HEK293 (cell line): Measurements from ENCODE around the gene ZNF611.

Source experiments
- CTCF ChIA-PET: fragments of 350-600 bp; formaldehyde crosslinking; extraction: SDS; loops from one replicate; lab custom pipeline; 2021; ENCODE audit warnings: antibody characterized with exemption; lab: Yijun Ruan, JAX
- POLR2A ChIA-PET: fragments of 300-600 bp; formaldehyde crosslinking; extraction: SDS; loops from one replicate; lab custom pipeline; 2020; ENCODE audit warnings: antibody characterized with exemption, inconsistent platforms; lab: Yijun Ruan, JAX
- H3K27ac ChIP-seq: fragments of 200-500 bp; sonication (Bioruptor generic); 2 replicates; pipeline ENCODE4 v1.5.1; 2014; ENCODE audit warnings: low read depth, low read length, control low read depth, inconsistent platforms; ENCODE audit errors: extremely low read depth
- H3K36me3 ChIP-seq, 2 experiments: fragments of 200-500 bp in 1 of 2; sonication (Bioruptor generic) in 1 of 2; 1 replicate in 1 of 2; 2 replicates in 1 of 2; pipeline ENCODE4 v1.5.1; 2014 to 2017; ENCODE audit warnings: inconsistent platforms in 2 of 2, low read length in 2 of 2; ENCODE audit not compliant: control insufficient read depth in 2 of 2, insufficient read depth in 1 of 2
- H3K4me1 ChIP-seq: fragments of 200-500 bp; sonication (Bioruptor generic); 2 replicates; pipeline ENCODE4 v1.5.1; 2014; ENCODE audit warnings: mild to moderate bottlenecking, low read length, inconsistent platforms; ENCODE audit not compliant: control insufficient read depth, insufficient read depth
- H3K4me3 ChIP-seq: 2 replicates; pipeline ENCODE4 v1.5.1; 2011; ENCODE audit warnings: low read depth, mild to moderate bottlenecking, control low read depth, low read length, moderate library complexity
- H3K9me3 ChIP-seq: fragments of 200-500 bp; sonication (Bioruptor generic); 2 replicates; pipeline ENCODE4 v1.5.1; 2014; ENCODE audit warnings: low read depth, low read length, inconsistent platforms; ENCODE audit not compliant: control insufficient read depth, insufficient read depth
- AEBP2 ChIP-seq: fragments of 450-650 bp; formaldehyde crosslinking; IDR thresholded peaks from 2 replicates; pipeline ENCODE4 v1.5.1; 2016; ENCODE audit warnings: missing biosample characterization, missing genetic modification characterization, borderline replicate concordance
- GLI4 ChIP-seq: fragments of 450-650 bp; formaldehyde crosslinking; IDR thresholded peaks from 2 replicates; pipeline ENCODE4 v1.5.1; 2016; ENCODE audit warnings: missing biosample characterization, missing genetic modification characterization
- GLIS2 ChIP-seq: fragments of 450-650 bp; formaldehyde crosslinking; IDR thresholded peaks from 2 replicates; pipeline ENCODE4 v1.5.1; 2016; ENCODE audit warnings: missing biosample characterization, missing genetic modification characterization
- HIC1 ChIP-seq: fragments of 450-650 bp; formaldehyde crosslinking; IDR thresholded peaks from 2 replicates; pipeline ENCODE4 v1.5.1; 2016; ENCODE audit warnings: missing biosample characterization, missing genetic modification characterization
- PATZ1 ChIP-seq: fragments of 450-650 bp; formaldehyde crosslinking; IDR thresholded peaks from 2 replicates; pipeline ENCODE4 v1.5.1; 2016; ENCODE audit warnings: missing biosample characterization, missing genetic modification characterization
- ZFP41 ChIP-seq: fragments of 450-650 bp; formaldehyde crosslinking; IDR thresholded peaks from 2 replicates; pipeline ENCODE4 v1.5.1; 2016; ENCODE audit warnings: missing biosample characterization, missing genetic modification characterization, borderline replicate concordance
- ZIC2 ChIP-seq: fragments of 450-650 bp; formaldehyde crosslinking; IDR thresholded peaks from 2 replicates; pipeline ENCODE4 v1.5.1; 2016; ENCODE audit warnings: missing biosample characterization, missing genetic modification characterization
- ZNF10 ChIP-seq: fragments of 450-650 bp; formaldehyde crosslinking; IDR thresholded peaks from 2 replicates; pipeline ENCODE4 v1.5.1; 2017; ENCODE audit warnings: missing biosample characterization, missing genetic modification characterization
- ZNF112 ChIP-seq: fragments of 450-650 bp; formaldehyde crosslinking; IDR thresholded peaks from 2 replicates; pipeline ENCODE4 v1.5.0; 2017; ENCODE audit warnings: missing biosample characterization, missing genetic modification characterization
- ZNF184 ChIP-seq: fragments of 450-650 bp; IDR thresholded peaks from 2 replicates; pipeline ENCODE4 v1.5.1; 2018; ENCODE audit warnings: missing biosample characterization, mild to moderate bottlenecking, missing genetic modification characterization
- ZNF223 ChIP-seq: fragments of 450-650 bp; formaldehyde crosslinking; IDR thresholded peaks from 2 replicates; pipeline ENCODE4 v1.5.1; 2016; ENCODE audit warnings: missing biosample characterization, missing genetic modification characterization
- ZNF426 ChIP-seq: fragments of 450-650 bp; formaldehyde crosslinking; IDR thresholded peaks from 2 replicates; pipeline ENCODE4 v1.5.1; 2017; ENCODE audit warnings: missing biosample characterization, missing genetic modification characterization, mild to moderate bottlenecking, inconsistent platforms, moderate library complexity
- ZNF473 ChIP-seq: fragments of 450-650 bp; formaldehyde crosslinking; IDR thresholded peaks from 2 replicates; pipeline ENCODE4 v1.5.1; 2017; ENCODE audit warnings: missing biosample characterization, missing genetic modification characterization
- ZNF510 ChIP-seq: fragments of 450-650 bp; formaldehyde crosslinking; IDR thresholded peaks from 2 replicates; pipeline ENCODE4 v1.5.1; 2018; ENCODE audit warnings: mild to moderate bottlenecking, missing genetic modification characterization, missing biosample characterization; ENCODE audit not compliant: insufficient replicate concordance
- ZNF639 ChIP-seq: fragments of 450-650 bp; formaldehyde crosslinking; IDR thresholded peaks from 2 replicates; pipeline ENCODE4 v1.5.1; 2016; ENCODE audit warnings: missing biosample characterization, missing genetic modification characterization
- ZNF645 ChIP-seq: fragments of 450-650 bp; formaldehyde crosslinking; IDR thresholded peaks from 2 replicates; pipeline ENCODE4; 2016; ENCODE audit warnings: missing biosample characterization, missing genetic modification characterization
- ZNF707 ChIP-seq: fragments of 450-650 bp; formaldehyde crosslinking; IDR thresholded peaks from 2 replicates; pipeline ENCODE4 v1.5.1; 2016; ENCODE audit warnings: missing biosample characterization, missing genetic modification characterization
- ZNF837 ChIP-seq: fragments of 450-650 bp; formaldehyde crosslinking; IDR thresholded peaks from 2 replicates; pipeline ENCODE4 v1.5.1; 2016; ENCODE audit warnings: missing biosample characterization, missing genetic modification characterization
- ZNF843 ChIP-seq: fragments of 450-650 bp; formaldehyde crosslinking; IDR thresholded peaks from 2 replicates; pipeline ENCODE4 v1.5.1; 2016; ENCODE audit warnings: missing biosample characterization, missing genetic modification characterization
- ZSCAN30 ChIP-seq: fragments of 450-650 bp; IDR thresholded peaks from 2 replicates; pipeline ENCODE4 v1.5.1; 2018; ENCODE audit warnings: missing biosample characterization, mild to moderate bottlenecking, missing genetic modification characterization, moderate library complexity
- TF ChIP-seq, protein P1 (sequence below): fragments of 450-650 bp; formaldehyde crosslinking; IDR thresholded peaks from 2 replicates; pipeline ENCODE4 v1.5.1; 2016; ENCODE audit warnings: missing biosample characterization, missing genetic modification characterization
- TF ChIP-seq, protein P2 (sequence below): fragments of 450-650 bp; formaldehyde crosslinking; IDR thresholded peaks from 2 replicates; pipeline ENCODE4 v1.5.1; 2016; ENCODE audit warnings: missing biosample characterization, missing genetic modification characterization, borderline replicate concordance

ZNF611 gene

GRCh38 chr19:52687684-52688083, 47.2 kb downstream of the ZNF611 start (continued):
- TF ChIP-seq PATZ1 (tag by site-specific recombination) (no peak), ZNF837 (tag by site-specific recombination) (no peak), GLI4 (no peak), ZNF707 (no peak), ZNF223 (no peak), ZFP41 (no peak), ZNF473 (tag by site-specific recombination) (no peak), ZNF843 (tag by site-specific recombination) (no peak), AEBP2 (tag by site-specific recombination) (no peak), ZNF112 (tag by site-specific recombination) (no peak), ZNF645 (tag by site-specific recombination) (no peak), ZNF184 (no peak)
- TF ChIP-seq, all 188 proteins: peak for 0

GRCh38 chr19:52685811-52686210, 49.0 kb downstream of the ZNF611 start:
- ChIA-PET POLR2A (no interaction called here), CTCF (interaction anchor here (0.6 kb wide), 1 partner anchor 26 kb away, joined by 3 read pairs; no protein-coding TSS in a partner anchor)
- Histone ChIP-seq H3K36me3 (peaks cover 0 to 7% of the 10 kb centered on the region in 2 experiments; a peak in 1 of 3 replicates), H3K4me3 (no peak overlapping the region), H3K9me3 (no peaks in the 10 kb centered on the region; the same call in 1 of the 2 replicates), H3K4me1 (no peaks in the 10 kb centered on the region), H3K27ac (no peak overlapping the region)
- TF ChIP-seq ZNF639 (tag by site-specific recombination) (no peak), ZNF426 (no peak), ZIC2 (tag by site-specific recombination) (no peak), ZSCAN30 (tag by site-specific recombination) (no peak), HIC1 (tag by site-specific recombination) (no peak), ZNF510 (no peak), GLIS2 (tag by site-specific recombination) (no peak), ZNF10 (tag by site-specific recombination) (no peak)
- TF ChIP-seq, protein P1, sequence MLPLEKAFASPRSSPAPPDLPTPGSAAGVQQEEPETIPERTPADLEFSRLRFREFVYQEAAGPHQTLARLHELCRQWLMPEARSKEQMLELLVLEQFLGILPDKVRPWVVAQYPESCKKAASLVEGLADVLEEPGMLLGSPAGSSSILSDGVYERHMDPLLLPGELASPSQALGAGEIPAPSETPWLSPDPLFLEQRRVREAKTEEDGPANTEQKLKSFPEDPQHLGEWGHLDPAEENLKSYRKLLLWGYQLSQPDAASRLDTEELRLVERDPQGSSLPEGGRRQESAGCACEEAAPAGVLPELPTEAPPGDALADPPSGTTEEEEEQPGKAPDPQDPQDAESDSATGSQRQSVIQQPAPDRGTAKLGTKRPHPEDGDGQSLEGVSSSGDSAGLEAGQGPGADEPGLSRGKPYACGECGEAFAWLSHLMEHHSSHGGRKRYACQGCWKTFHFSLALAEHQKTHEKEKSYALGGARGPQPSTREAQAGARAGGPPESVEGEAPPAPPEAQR (tag by site-specific recombination): no peak
- TF ChIP-seq, protein P2, sequence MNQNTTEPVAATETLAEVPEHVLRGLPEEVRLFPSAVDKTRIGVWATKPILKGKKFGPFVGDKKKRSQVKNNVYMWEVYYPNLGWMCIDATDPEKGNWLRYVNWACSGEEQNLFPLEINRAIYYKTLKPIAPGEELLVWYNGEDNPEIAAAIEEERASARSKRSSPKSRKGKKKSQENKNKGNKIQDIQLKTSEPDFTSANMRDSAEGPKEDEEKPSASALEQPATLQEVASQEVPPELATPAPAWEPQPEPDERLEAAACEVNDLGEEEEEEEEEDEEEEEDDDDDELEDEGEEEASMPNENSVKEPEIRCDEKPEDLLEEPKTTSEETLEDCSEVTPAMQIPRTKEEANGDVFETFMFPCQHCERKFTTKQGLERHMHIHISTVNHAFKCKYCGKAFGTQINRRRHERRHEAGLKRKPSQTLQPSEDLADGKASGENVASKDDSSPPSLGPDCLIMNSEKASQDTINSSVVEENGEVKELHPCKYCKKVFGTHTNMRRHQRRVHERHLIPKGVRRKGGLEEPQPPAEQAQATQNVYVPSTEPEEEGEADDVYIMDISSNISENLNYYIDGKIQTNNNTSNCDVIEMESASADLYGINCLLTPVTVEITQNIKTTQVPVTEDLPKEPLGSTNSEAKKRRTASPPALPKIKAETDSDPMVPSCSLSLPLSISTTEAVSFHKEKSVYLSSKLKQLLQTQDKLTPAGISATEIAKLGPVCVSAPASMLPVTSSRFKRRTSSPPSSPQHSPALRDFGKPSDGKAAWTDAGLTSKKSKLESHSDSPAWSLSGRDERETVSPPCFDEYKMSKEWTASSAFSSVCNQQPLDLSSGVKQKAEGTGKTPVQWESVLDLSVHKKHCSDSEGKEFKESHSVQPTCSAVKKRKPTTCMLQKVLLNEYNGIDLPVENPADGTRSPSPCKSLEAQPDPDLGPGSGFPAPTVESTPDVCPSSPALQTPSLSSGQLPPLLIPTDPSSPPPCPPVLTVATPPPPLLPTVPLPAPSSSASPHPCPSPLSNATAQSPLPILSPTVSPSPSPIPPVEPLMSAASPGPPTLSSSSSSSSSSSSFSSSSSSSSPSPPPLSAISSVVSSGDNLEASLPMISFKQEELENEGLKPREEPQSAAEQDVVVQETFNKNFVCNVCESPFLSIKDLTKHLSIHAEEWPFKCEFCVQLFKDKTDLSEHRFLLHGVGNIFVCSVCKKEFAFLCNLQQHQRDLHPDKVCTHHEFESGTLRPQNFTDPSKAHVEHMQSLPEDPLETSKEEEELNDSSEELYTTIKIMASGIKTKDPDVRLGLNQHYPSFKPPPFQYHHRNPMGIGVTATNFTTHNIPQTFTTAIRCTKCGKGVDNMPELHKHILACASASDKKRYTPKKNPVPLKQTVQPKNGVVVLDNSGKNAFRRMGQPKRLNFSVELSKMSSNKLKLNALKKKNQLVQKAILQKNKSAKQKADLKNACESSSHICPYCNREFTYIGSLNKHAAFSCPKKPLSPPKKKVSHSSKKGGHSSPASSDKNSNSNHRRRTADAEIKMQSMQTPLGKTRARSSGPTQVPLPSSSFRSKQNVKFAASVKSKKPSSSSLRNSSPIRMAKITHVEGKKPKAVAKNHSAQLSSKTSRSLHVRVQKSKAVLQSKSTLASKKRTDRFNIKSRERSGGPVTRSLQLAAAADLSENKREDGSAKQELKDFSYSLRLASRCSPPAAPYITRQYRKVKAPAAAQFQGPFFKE (tag by site-specific recombination): no peak
